Hematopoietic multipotent progenitor cell treated with erythropoietin and hydrocortisone succinate and interleukin-3 and kit ligand, for 6 days (in vitro differentiated cells): Measurements from ENCODE around the gene LIMD2.
A peak's percentile ranks its signal among the peaks of the same experiment; 100 is the strongest.

ENCODE experiments used
- DNase-seq: peaks from one replicate; pipeline ENCODE4 v3.0.0-alpha.2; 2015

Gene LIMD2

GRCh38 chr17:63700528-63701455, 867 bp upstream of the LIMD2 start:
- peak; percentile 62 for DNase-seq

GRCh38 chr17:63698886-63699637, 863 bp downstream of the LIMD2 start:
- peak; percentile 85 for DNase-seq

- DNase-seq, result peak; percentile 57
Measured at GRCh38 chr17:63698381-63698885, 1.5 kb downstream of the LIMD2 start.

GRCh38 chr17:63697341-63698286, 2.3 kb downstream of the LIMD2 start:
- DNase-seq, result peak; percentile 92

GRCh38 chr17:63696381-63696961, 3.5 kb downstream of the LIMD2 start:
- DNase-seq, result peak; percentile 84

- no peak for DNase-seq
Measured at GRCh38 chr17:63695889-63696288, 4.0 kb downstream of the LIMD2 start.

- no peak for DNase-seq
Measured at GRCh38 chr17:63694950-63695773, 4.8 kb downstream of the LIMD2 start.

GRCh38 chr17:63694229-63694949, 5.5 kb downstream of the LIMD2 start:
- no peak for DNase-seq

GRCh38 chr17:63693411-63694113, 6.4 kb downstream of the LIMD2 start:
- DNase-seq, result no peak

- no peak for DNase-seq
Measured at GRCh38 chr17:63692195-63692816, 7.6 kb downstream of the LIMD2 start.

GRCh38 chr17:63689479-63689878, 10.4 kb downstream of the LIMD2 start:
- DNase-seq, result no peak

- DNase-seq, result no peak
Measured at GRCh38 chr17:63688396-63689020, 11.4 kb downstream of the LIMD2 start.

GRCh38 chr17:63686138-63686685, 13.7 kb downstream of the LIMD2 start:
- DNase-seq, result no peak

- no peak for DNase-seq
Measured at GRCh38 chr17:63685578-63685977, 14.3 kb downstream of the LIMD2 start.

- DNase-seq, result no peak
Measured at GRCh38 chr17:63685041-63685440, 14.9 kb downstream of the LIMD2 start.

GRCh38 chr17:63682981-63683380, 16.9 kb downstream of the LIMD2 start:
- no peak for DNase-seq

- peak; percentile 36 for DNase-seq
Measured at GRCh38 chr17:63682441-63682840, 17.5 kb downstream of the LIMD2 start.

GRCh38 chr17:63681530-63681929, 18.4 kb downstream of the LIMD2 start:
- DNase-seq, result no peak

- DNase-seq, result no peak
Measured at GRCh38 chr17:63680700-63681099, 19.2 kb downstream of the LIMD2 start.
